Stomach (tissue), 9 donors: ENCODE results near the gene NCOA1. TPM values are rescaled to one million over a fixed set of nuclear protein-coding genes. Genes with fewer than 3 reads are reported as not detected.

Experiments used
- DNase-seq, 2 donors: peaks; one replicate each; pipeline versions ENCODE4 v3.0.0 to v3.0.0-alpha.2; 2013 to 2019
- H3K27ac ChIP-seq, 5 donors: fragments of 200-600 bp in 4 of 5; sonication (generic) in 4 of 5; one replicate each; pipeline ENCODE4 v1.5.1; 2013 to 2019; ENCODE audit warnings: mild to moderate bottlenecking in 1 of 5, moderate library complexity in 1 of 5
- H3K27me3 ChIP-seq, 3 donors: fragments of 200-600 bp; sonication (generic); one replicate each; pipeline ENCODE4 v1.5.1; 2017 to 2019; ENCODE audit warnings: mixed run types in 1 of 3
- H3K36me3 ChIP-seq, 4 donors: fragments of 200-600 bp; sonication (generic); 1 replicate in 3 of 4; 2 replicates in 1 of 4; pipeline ENCODE4 v1.5.1; 2016 to 2019
- H3K4me1 ChIP-seq, 4 donors: fragments of 200-600 bp; sonication (generic); one replicate each; pipeline ENCODE4 v1.5.1; 2016 to 2019
- H3K4me3 ChIP-seq, 4 donors: fragments of 200-600 bp; sonication (generic) in 3 of 4; one replicate each; pipeline ENCODE4 v1.5.1; 2016 to 2019; ENCODE audit warnings: mild to moderate bottlenecking in 1 of 4
- H3K9me3 ChIP-seq, 4 donors: fragments of 200-600 bp; sonication (generic); one replicate each; pipeline ENCODE4 v1.5.1; 2016 to 2019
- CTCF ChIP-seq, 7 experiments: fragments of 450-650 bp in 4 of 7; fragments of 200-600 bp in 3 of 7; sonication (generic) in 3 of 7; IDR thresholded peaks; one replicate each; pipeline ENCODE4 v1.5.1; 2016 to 2019; ENCODE audit warnings: antibody characterized with exemption in 7 of 7, control low read depth in 2 of 7, mild to moderate bottlenecking in 1 of 7
- EP300 ChIP-seq: sonication (generic); formaldehyde crosslinking; IDR thresholded peaks from one replicate; pipeline ENCODE4 v1.6.1; 2017; ENCODE audit warnings: antibody characterized with exemption
- POLR2A ChIP-seq, 4 donors: fragments of 450-650 bp; IDR thresholded peaks; one replicate each; pipeline ENCODE4 v1.6.1; 2016; ENCODE audit warnings: antibody characterized with exemption in 4 of 4, control low read depth in 2 of 4, mild to moderate bottlenecking in 1 of 4, moderate library complexity in 1 of 4
- POLR2AphosphoS5 ChIP-seq, 3 donors: sonication (generic); formaldehyde crosslinking; IDR thresholded peaks; one replicate each; pipeline ENCODE4 v1.6.1; 2016; ENCODE audit warnings: antibody characterized with exemption in 3 of 3
- WGBS, 5 donors: extraction: QIAGEN DNeasy Blood & Tissue Kit in 3 of 5; methylation state at CpG; one replicate each; pipeline versions ENCODE4 v1.1.5 to v1.1.7; 2013 to 2018; 5-methylcytosine and 5-hydroxymethylcytosine counted together
- intact Hi-C: fragments of 100-400 bp; cut with DNase I; formaldehyde crosslinking; loops from one replicate; pipeline ENCODE4 v1.15.1; 2023; ENCODE audit warnings: low total_unique reads
- polyA plus RNA-seq, 3 donors: library from polyadenylated mRNA; stranded (reverse); fragments of 200-250 nt; gene quantifications; one replicate each; pipeline ENCODE4 v1.2.3, GENCODE V29; 2013
- total RNA-seq, 5 donors: library from RNA; depleted of rRNA; stranded (reverse); fragments of >200 nt; gene quantifications; one replicate each; pipeline versions ENCODE4 v1.1.0 to v1.2.3, GENCODE V29; 2014 to 2016
- donor health status: healthy with polysubstance abuse.
- donor health status: Bipolar disorder and iron deficiency.
- donor health status: healthy.

Gene NCOA1
- total and polyA plus RNA-seq, 8 donors, result 7.3 to 223 (median 34.8) TPM

GRCh38 chr2:24632172-24632571 lies 141.1 kb downstream of the NCOA1 start:
- no peak for DNase-seq

DNA sequence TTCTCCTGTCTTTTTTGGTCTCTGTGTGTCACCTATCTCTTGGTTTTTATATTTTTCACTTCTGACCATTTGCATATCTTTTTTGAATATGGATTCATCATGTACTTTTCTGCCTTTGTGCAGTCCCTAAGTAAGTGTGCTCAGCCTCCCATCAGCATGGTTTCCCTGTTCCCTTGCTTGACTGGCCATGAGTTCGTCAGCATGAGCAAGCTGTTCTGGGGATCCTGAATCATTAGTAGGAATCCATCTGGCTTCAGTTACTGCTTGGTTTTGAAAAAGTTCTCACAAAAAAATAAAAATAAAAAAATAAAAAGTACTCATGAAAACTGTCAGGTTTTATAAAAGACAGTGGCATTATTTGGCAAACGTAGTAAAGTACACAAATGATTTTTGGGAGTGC lies 144.1 kb downstream of the NCOA1 start:
- H3K9me3 ChIP-seq, result no peaks in the 10 kb centered on the region

More at GRCh38 chr2:24632172-24632571, 141.1 kb downstream of the NCOA1 start:
- WGBS, 5 donors, result 75 to 86% (median 77%) methylated on average over 1 of the region's 1 CpG
- Histone ChIP-seq H3K36me3 (no peaks in the 10 kb centered on the region), H3K4me3 (no peak overlapping the region), H3K4me1 (peaks cover 7 to 58% (median 30%) of the 10 kb centered on the region in 4 donors), H3K27ac (no peak overlapping the region), H3K9me3 (no peaks in the 10 kb centered on the region), H3K27me3 (no peaks in the 10 kb centered on the region)
- intact Hi-C loops, result no loop called here
- TF ChIP-seq EP300, result no peak
- no peak for TF ChIP-seq POLR2AphosphoS5 (IDR thresholded peaks at IDR 0.05)
- TF ChIP-seq CTCF (IDR thresholded peaks at IDR 0.05), result no peak
- no peak for TF ChIP-seq POLR2A (IDR thresholded peaks at IDR 0.05)

GRCh38 chr2:24638568-24638967 lies 147.5 kb downstream of the NCOA1 start:
- Histone ChIP-seq H3K4me1 (peaks cover 0 to 22% (median 0%) of the 10 kb centered on the region in 4 donors), H3K27me3 (no peaks in the 10 kb centered on the region), H3K4me3 (no peak overlapping the region), H3K36me3 (no peaks in the 10 kb centered on the region), H3K27ac (no peak overlapping the region), H3K9me3 (no peaks in the 10 kb centered on the region)
- no peak for TF ChIP-seq POLR2A (IDR thresholded peaks at IDR 0.05)
- TF ChIP-seq CTCF (IDR thresholded peaks at IDR 0.05), result no peak
- TF ChIP-seq POLR2AphosphoS5 (IDR thresholded peaks at IDR 0.05), result no peak
- TF ChIP-seq EP300, result no peak
- no peak for DNase-seq
- WGBS, 5 donors, result 90 to 98% (median 96%) methylated on average over 1 of the region's 1 CpG
- intact Hi-C loops, result no loop called here

More for the DNA sequence above, 144.1 kb downstream of the NCOA1 start:
- 44 to 66% (median 65%) methylated on average over 2 of the region's 2 CpGs for WGBS, 5 donors
- TF ChIP-seq POLR2A (IDR thresholded peaks at IDR 0.05), result no peak
- no peak for TF ChIP-seq POLR2AphosphoS5 (IDR thresholded peaks at IDR 0.05)
- no peak for TF ChIP-seq CTCF (IDR thresholded peaks at IDR 0.05)
- no peak for TF ChIP-seq EP300
- H3K4me1 ChIP-seq, result peaks cover 7 to 40% (median 21%) of the 10 kb centered on the region in 4 donors
- no peaks in the 10 kb centered on the region for H3K36me3 ChIP-seq
- no peak overlapping the region for H3K4me3 ChIP-seq
- intact Hi-C loops, result no loop called here
- no peaks in the 10 kb centered on the region for H3K27me3 ChIP-seq
- H3K27ac ChIP-seq, result no peak overlapping the region
- no peak for DNase-seq

DNA sequence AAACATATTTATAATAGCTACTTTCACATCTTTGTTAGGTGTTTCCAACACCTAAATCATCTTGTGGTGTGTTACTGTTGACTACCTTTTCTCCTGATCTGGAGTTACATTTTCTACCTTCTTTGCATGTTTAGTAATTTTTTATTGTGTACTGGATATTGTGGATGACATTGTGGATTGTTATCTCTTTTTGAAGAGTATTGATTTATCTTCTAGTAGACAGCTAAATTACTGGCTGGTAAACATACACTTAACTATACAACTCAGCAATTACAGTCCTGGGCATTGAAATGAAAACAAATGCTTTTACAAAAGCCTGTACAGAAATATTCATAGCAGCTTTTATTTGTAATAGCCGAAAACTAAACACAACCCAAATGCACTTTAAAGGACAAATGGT lies 151.3 kb downstream of the NCOA1 start:
- no peak overlapping the region for H3K4me3 ChIP-seq
- H3K9me3 ChIP-seq, result no peaks in the 10 kb centered on the region
- DNase-seq, result no peak
- TF ChIP-seq EP300, result no peak
- 90 to 97% (median 96%) methylated on average over 1 of the region's 1 CpG for WGBS, 5 donors
- no peak overlapping the region for H3K27ac ChIP-seq
- H3K36me3 ChIP-seq, result no peaks in the 10 kb centered on the region
- no peaks in the 10 kb centered on the region for H3K27me3 ChIP-seq
- H3K4me1 ChIP-seq, result peaks cover 0 to 15% (median 0%) of the 10 kb centered on the region in 4 donors
- intact Hi-C loops, result no loop called here

DNA sequence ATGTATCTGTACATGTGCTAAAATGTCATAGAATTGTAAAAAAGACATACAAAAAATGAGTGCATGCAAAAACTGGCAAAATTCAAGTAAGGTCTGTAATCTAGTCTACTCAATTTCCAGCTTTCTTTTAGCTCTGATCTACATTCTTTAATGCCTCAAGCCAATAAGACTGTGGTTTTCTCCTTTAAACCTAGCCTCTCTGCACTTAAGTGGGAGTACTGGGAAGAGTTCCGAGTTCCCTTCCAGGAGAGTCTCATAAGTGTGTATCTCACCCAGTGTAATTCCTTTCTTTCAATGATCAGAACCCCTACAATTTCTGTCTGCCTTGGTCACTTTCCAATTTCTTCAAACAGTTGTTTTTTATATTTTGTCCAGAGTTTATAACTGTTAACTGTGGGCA lies 152.0 kb downstream of the NCOA1 start:
- no peak overlapping the region for H3K27ac ChIP-seq
- peaks cover 0 to 15% (median 0%) of the 10 kb centered on the region in 4 donors for H3K4me1 ChIP-seq
- no peak for DNase-seq
- intact Hi-C loops, result no loop called here
- H3K4me3 ChIP-seq, result no peak overlapping the region
- no peak for TF ChIP-seq POLR2AphosphoS5 (IDR thresholded peaks at IDR 0.05)
- TF ChIP-seq EP300, result no peak
- TF ChIP-seq POLR2A (IDR thresholded peaks at IDR 0.05), result no peak
- no peak for TF ChIP-seq CTCF (IDR thresholded peaks at IDR 0.05)
- no peaks in the 10 kb centered on the region for H3K36me3 ChIP-seq
- H3K27me3 ChIP-seq, result no peaks in the 10 kb centered on the region
- H3K9me3 ChIP-seq, result no peaks in the 10 kb centered on the region
- 78 to 98% (median 89%) methylated on average over 1 of the region's 1 CpG for WGBS, 5 donors
